Kidney (tissue), 14 donors: ENCODE results near the gene MVB12A. TPM values are rescaled to one million over a fixed set of nuclear protein-coding genes. Genes with fewer than 3 reads are reported as not detected.

ENCODE experiments used
- DNase-seq, 5 donors: peaks; one replicate each; pipeline ENCODE4 v3.0.0-alpha.2; 2013 to 2020
- FAIRE-seq: peaks from 2 replicates; lab custom pipeline; 2012; peaks lifted over from hg19 to GRCh38; lab: Jason Lieb, UNC
- H3K27ac ChIP-seq, 2 donors: one replicate each; pipeline ENCODE4 v1.7.0; 2013; ENCODE audit warnings: low read depth in 2 of 2, low read length in 2 of 2, inconsistent platforms in 1 of 2
- H3K27me3 ChIP-seq: one replicate; pipeline ENCODE4 v1.7.1; 2013; ENCODE audit warnings: low read length, inconsistent platforms; ENCODE audit not compliant: control insufficient read depth, insufficient read depth
- H3K36me3 ChIP-seq, 3 donors: one replicate each; pipeline versions ENCODE4 v1.7.0 to v1.7.1; 2013; ENCODE audit warnings: low read length in 3 of 3, control low read depth in 1 of 3, inconsistent platforms in 1 of 3; ENCODE audit not compliant: insufficient read depth in 3 of 3, control insufficient read depth in 2 of 3
- H3K4me1 ChIP-seq, 3 donors: one replicate each; pipeline versions ENCODE4 v1.7.0 to v1.7.1; 2013; ENCODE audit warnings: low read length in 3 of 3, inconsistent platforms in 1 of 3, low read depth in 1 of 3; ENCODE audit not compliant: control insufficient read depth in 2 of 3, insufficient read depth in 2 of 3
- H3K4me3 ChIP-seq, 3 donors: one replicate each; pipeline versions ENCODE4 v1.7.0 to v1.8.1; 2013; ENCODE audit warnings: low read length in 3 of 3, control low read depth in 1 of 3, inconsistent platforms in 1 of 3
- H3K9ac ChIP-seq, 3 donors: one replicate each; pipeline versions ENCODE4 v1.7.0 to v1.7.1; 2013; ENCODE audit warnings: low read length in 3 of 3, control low read depth in 1 of 3, inconsistent platforms in 1 of 3
- H3K9me3 ChIP-seq, 3 donors: one replicate each; pipeline versions ENCODE4 v1.7.0 to v1.7.1; 2013; ENCODE audit warnings: low read length in 3 of 3, control low read depth in 1 of 3, inconsistent platforms in 1 of 3; ENCODE audit not compliant: control insufficient read depth in 2 of 3, insufficient read depth in 1 of 3
- intact Hi-C: fragments of 100-400 bp; cut with DNase I; formaldehyde crosslinking; loops from one replicate; pipeline ENCODE4 v1.11.1; 2022
- polyA plus RNA-seq: library from polyadenylated mRNA; stranded (reverse); fragments of 350-450 nt; fragmentation: Illumina TruSeq; extraction: RNeasy Lipid Tissue Mini Kit (QIAGEN cat#74804); gene quantifications from one replicate; pipeline ENCODE4 v1.2.3, GENCODE V29; 2014; ENCODE audit warnings: low read depth, low replicate concordance; ENCODE audit not compliant: insufficient read depth
- total RNA-seq: library from RNA; stranded (reverse); fragmentation: NEBNext Ultra II Directional; extraction: Animal tissue kit (Norgen Biotek cat#: 25700); gene quantifications from one replicate; pipeline ENCODE4 v1.2.1, GENCODE V29; 2021
- TF ChIP-seq, protein P1 (sequence below): IDR thresholded peaks from 3 replicates; pipeline ENCODE4 v1.5.1; 2012; ENCODE audit warnings: mild to moderate bottlenecking, moderate library complexity, borderline replicate concordance; ENCODE audit not compliant: insufficient read depth; ENCODE audit errors: extremely low read depth
- donor health status: control.
- donor health status: control.
- donor health status: control.
- donor health status: control.
- donor health status: control.
- donor health status: DM: yes; HTN: yes; CAD: no.
- donor health status: Normal renal cell carcinoma (clear cell type).

The MVB12A gene
- total and polyA plus RNA-seq, 2 donors from 2014 or later: 57.6 to 88.3 TPM

GRCh38 chr19:17415121-17415520, 4.7 kb upstream of the MVB12A start:
- Histone ChIP-seq H3K4me3 (no peak overlapping the region), H3K9ac (no peak overlapping the region), H3K9me3 (no peaks in the 10 kb centered on the region), H3K27me3 (no peaks in the 10 kb centered on the region), H3K27ac (no peak overlapping the region), H3K4me1 (peaks cover 0 to 10% (median 6%) of the 10 kb centered on the region in 3 donors), H3K36me3 (no peaks in the 10 kb centered on the region)
- DNase-seq: peak in 3 of 5 donors; percentile 48 to 82 (median 71)
- no peak for FAIRE-seq
- TF ChIP-seq, protein P1, sequence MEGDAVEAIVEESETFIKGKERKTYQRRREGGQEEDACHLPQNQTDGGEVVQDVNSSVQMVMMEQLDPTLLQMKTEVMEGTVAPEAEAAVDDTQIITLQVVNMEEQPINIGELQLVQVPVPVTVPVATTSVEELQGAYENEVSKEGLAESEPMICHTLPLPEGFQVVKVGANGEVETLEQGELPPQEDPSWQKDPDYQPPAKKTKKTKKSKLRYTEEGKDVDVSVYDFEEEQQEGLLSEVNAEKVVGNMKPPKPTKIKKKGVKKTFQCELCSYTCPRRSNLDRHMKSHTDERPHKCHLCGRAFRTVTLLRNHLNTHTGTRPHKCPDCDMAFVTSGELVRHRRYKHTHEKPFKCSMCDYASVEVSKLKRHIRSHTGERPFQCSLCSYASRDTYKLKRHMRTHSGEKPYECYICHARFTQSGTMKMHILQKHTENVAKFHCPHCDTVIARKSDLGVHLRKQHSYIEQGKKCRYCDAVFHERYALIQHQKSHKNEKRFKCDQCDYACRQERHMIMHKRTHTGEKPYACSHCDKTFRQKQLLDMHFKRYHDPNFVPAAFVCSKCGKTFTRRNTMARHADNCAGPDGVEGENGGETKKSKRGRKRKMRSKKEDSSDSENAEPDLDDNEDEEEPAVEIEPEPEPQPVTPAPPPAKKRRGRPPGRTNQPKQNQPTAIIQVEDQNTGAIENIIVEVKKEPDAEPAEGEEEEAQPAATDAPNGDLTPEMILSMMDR: no peak
- intact Hi-C loops: no loop called here

GRCh38 chr19:17418710-17419109, 1.1 kb upstream of the MVB12A start:
- H3K36me3 ChIP-seq: no peaks in the 10 kb centered on the region
- FAIRE-seq (no peak), DNase-seq (no peak)
- peak overlapping the region in 1 of 3 donors; percentile 67 for H3K4me3 ChIP-seq
- TF ChIP-seq, protein P1: no peak
- H3K9me3 ChIP-seq: no peaks in the 10 kb centered on the region
- H3K27ac ChIP-seq: peak overlapping the region in 1 of 2 donors; percentile 59
- no peak overlapping the region for H3K9ac ChIP-seq
- intact Hi-C loops: no loop called here
- peaks cover 0 to 10% (median 3%) of the 10 kb centered on the region in 3 donors for H3K4me1 ChIP-seq
- H3K27me3 ChIP-seq: no peaks in the 10 kb centered on the region

- no peaks in the 10 kb centered on the region for H3K27me3 ChIP-seq
- no peaks in the 10 kb centered on the region for H3K36me3 ChIP-seq
- TF ChIP-seq, protein P1: no peak
- DNase-seq (no peak), FAIRE-seq (no peak)
- peak overlapping the region; percentile 60 to 67 (median 67) for H3K4me3 ChIP-seq
- H3K4me1 ChIP-seq: peaks cover 0 to 10% (median 3%) of the 10 kb centered on the region in 3 donors
- intact Hi-C loops: no loop called here
- H3K9me3 ChIP-seq: no peaks in the 10 kb centered on the region
- peak overlapping the region; percentile 26 to 59 for H3K27ac ChIP-seq
- H3K9ac ChIP-seq: peak overlapping the region; percentile 2 to 44 (median 8)
These were observed 660 bp upstream of the MVB12A start for GRCh38 chr19:17419154-17419620.
